ENCODE data around the gene RHBDD3. TPM values are rescaled to one million over a fixed set of nuclear protein-coding genes. Genes with fewer than 3 reads are reported as not detected.

Gene RHBDD3
- total RNA-seq, 4 donors from 2014 or later = 27.8 to 54.9 (median 48.9) TPM

GRCh38 chr22:29257751-29258181 lies 10.0 kb downstream of the RHBDD3 start:
- no peak overlapping the region for H3K4me3 ChIP-seq (replicated peaks in 1 of 3)
- H3K9me3 ChIP-seq = no peaks in the 10 kb centered on the region
- intact Hi-C loops (cut with DNase I) = no loop called here
- no peak for TF ChIP-seq POLR2A (IDR thresholded peaks at IDR 0.05)
- no peak for TF ChIP-seq CTCF (IDR thresholded peaks at IDR 0.05)
- H3K36me3 ChIP-seq = no peaks in the 10 kb centered on the region
- no peaks in the 10 kb centered on the region for H3K4me1 ChIP-seq
- DNase-seq = no peak
- H3K27ac ChIP-seq = no peak overlapping the region
- no peaks in the 10 kb centered on the region for H3K27me3 ChIP-seq
- WGBS, 2 donors = 82 to 93% methylated on average over 3 to 8 of the region's 8 CpGs

GRCh38 chr22:29256606-29257325 lies 11.0 kb downstream of the RHBDD3 start:
- DNase-seq = no peak
- no peaks in the 10 kb centered on the region for H3K36me3 ChIP-seq
- H3K4me1 ChIP-seq = no peaks in the 10 kb centered on the region
- H3K27me3 ChIP-seq = no peaks in the 10 kb centered on the region
- no peaks in the 10 kb centered on the region for H3K9me3 ChIP-seq
- intact Hi-C loops (cut with DNase I) = no loop called here
- TF ChIP-seq POLR2A (IDR thresholded peaks at IDR 0.05) (no peak), CTCF (IDR thresholded peaks at IDR 0.05) (no peak)
- no peak overlapping the region for H3K4me3 ChIP-seq (replicated peaks in 1 of 3)
- WGBS, 2 donors = 88 to 93% methylated on average over 8 of the region's 8 CpGs
- H3K27ac ChIP-seq = no peak overlapping the region

- no peaks in the 10 kb centered on the region for H3K36me3 ChIP-seq
- no peak for DNase-seq
- no peak overlapping the region for H3K4me3 ChIP-seq (replicated peaks in 1 of 3)
- no peak for TF ChIP-seq POLR2A (IDR thresholded peaks at IDR 0.05)
- TF ChIP-seq CTCF (IDR thresholded peaks at IDR 0.05) = no peak
- H3K27me3 ChIP-seq = no peaks in the 10 kb centered on the region
- WGBS, 2 donors = 97 to 99% methylated on average over 11 of the region's 11 CpGs
- H3K27ac ChIP-seq = no peak overlapping the region
- intact Hi-C loops (cut with DNase I) = no loop called here
- H3K9me3 ChIP-seq = no peaks in the 10 kb centered on the region
- no peaks in the 10 kb centered on the region for H3K4me1 ChIP-seq
Measured at GRCh38 chr22:29255064-29255621, 12.6 kb downstream of the RHBDD3 start.

- WGBS, 2 donors = 68 to 70% methylated on average over 4 of the region's 4 CpGs
- no peaks in the 10 kb centered on the region for H3K9me3 ChIP-seq
- intact Hi-C loops (cut with DNase I) = no loop called here
- no peak for DNase-seq
- H3K4me1 ChIP-seq = no peaks in the 10 kb centered on the region
- no peaks in the 10 kb centered on the region for H3K27me3 ChIP-seq
- H3K36me3 ChIP-seq = no peaks in the 10 kb centered on the region
- TF ChIP-seq POLR2A (IDR thresholded peaks at IDR 0.05) (no peak), CTCF (IDR thresholded peaks at IDR 0.05) (no peak)
- no peak overlapping the region for H3K4me3 ChIP-seq (replicated peaks in 1 of 3)
- no peak overlapping the region for H3K27ac ChIP-seq
Measured at GRCh38 chr22:29254286-29254660, 13.5 kb downstream of the RHBDD3 start.

GRCh38 chr22:29253561-29254285 lies 14.1 kb downstream of the RHBDD3 start:
- TF ChIP-seq POLR2A (IDR thresholded peaks at IDR 0.05) (no peak), CTCF (IDR thresholded peaks at IDR 0.05) (no peak)
- no peak overlapping the region for H3K27ac ChIP-seq
- WGBS, 2 donors = 75 to 80% methylated on average over 12 to 14 of the region's 14 CpGs
- no peaks in the 10 kb centered on the region for H3K36me3 ChIP-seq
- H3K9me3 ChIP-seq = no peaks in the 10 kb centered on the region
- intact Hi-C loops (cut with DNase I) = no loop called here
- no peaks in the 10 kb centered on the region for H3K27me3 ChIP-seq
- H3K4me3 ChIP-seq (replicated peaks in 1 of 3) = no peak overlapping the region
- DNase-seq = no peak
- H3K4me1 ChIP-seq = no peaks in the 10 kb centered on the region
